DND-41 (cell line): ENCODE data around the gene IRF1.

ENCODE experiments used
- CTCF ChIP-seq: IDR thresholded peaks from 2 replicates; pipeline ENCODE4 v1.5.1; 2012; ENCODE audit warnings: borderline replicate concordance, low read length, moderate library complexity, mild to moderate bottlenecking; ENCODE audit not compliant: poor library complexity, severe bottlenecking; ENCODE audit errors: extremely low read depth
- EZH2 ChIP-seq: IDR thresholded peaks from 3 replicates; pipeline ENCODE4 v1.6.1; 2012; ENCODE audit warnings: borderline replicate concordance, low read depth, mild to moderate bottlenecking, moderate library complexity, low read length, inconsistent platforms; ENCODE audit not compliant: severe bottlenecking

- TF ChIP-seq CTCF (peak; percentile 86), EZH2 (no peak)
Measured at GRCh38 chr5:132526290-132526973, 35.9 kb upstream of the IRF1 start.
